GM23338 (cell line): ENCODE results near the gene TRPM3. TPM values are rescaled to one million over a fixed set of nuclear protein-coding genes. Genes with fewer than 3 reads are reported as not detected.

Experiments
- ATAC-seq: fragments of 200-7000 bp; cut with Tn5 transposase; 3 replicates; pipeline ENCODE4 v1.9.1; 2020
- DNase-seq: peaks from one replicate; pipeline ENCODE4 v3.0.0-alpha.2; 2015; ENCODE audit warnings: low spot score
- H2AFZ ChIP-seq: fragments of 200-600 bp; sonication (generic); 2 replicates; pipeline ENCODE4 v1.8.0; 2016; ENCODE audit warnings: antibody characterized with exemption, mild to moderate bottlenecking, moderate library complexity
- H3F3A ChIP-seq: fragments of 200-600 bp; sonication (generic); replicated peaks from 2 replicates; pipeline ENCODE4 v1.8.0; 2017; ENCODE audit warnings: antibody characterized with exemption, mixed run types, low read depth
- H3K27ac ChIP-seq: fragments of 200-600 bp; sonication (generic); 2 replicates; pipeline ENCODE4 v1.6.1; 2016; ENCODE audit warnings: low read depth
- H3K27me3 ChIP-seq: fragments of 200-600 bp; sonication (generic); 2 replicates; pipeline ENCODE4 v1.8.0; 2016; ENCODE audit warnings: mild to moderate bottlenecking, mixed run types, moderate library complexity; ENCODE audit not compliant: insufficient read depth
- H3K36me3 ChIP-seq: fragments of 200-600 bp; sonication (generic); 2 replicates; pipeline ENCODE4 v1.8.0; 2016; ENCODE audit warnings: mild to moderate bottlenecking; ENCODE audit not compliant: insufficient read depth
- H3K4me1 ChIP-seq: fragments of 200-600 bp; sonication (generic); 2 replicates; pipeline ENCODE4 v1.8.0; 2016; ENCODE audit warnings: mild to moderate bottlenecking, moderate library complexity; ENCODE audit not compliant: insufficient read depth
- H3K4me2 ChIP-seq: fragments of 200-600 bp; sonication (generic); 2 replicates; pipeline ENCODE4 v1.7.1; 2017; ENCODE audit warnings: mixed run types
- H3K4me3 ChIP-seq: fragments of 200-600 bp; sonication (generic); 2 replicates; pipeline ENCODE4 v1.6.1; 2016; ENCODE audit warnings: mixed run types
- H3K79me2 ChIP-seq: fragments of 200-600 bp; sonication (generic); replicated peaks from 2 replicates; pipeline ENCODE4 v1.8.0; 2017; ENCODE audit warnings: mild to moderate bottlenecking; ENCODE audit not compliant: insufficient read depth
- H3K9me2 ChIP-seq: fragments of 200-600 bp; sonication (generic); 2 replicates; pipeline ENCODE4 v1.8.0; 2017; ENCODE audit not compliant: insufficient read depth
- H4K20me1 ChIP-seq: fragments of 200-600 bp; sonication (generic); replicated peaks from 2 replicates; pipeline ENCODE4 v1.8.0; 2017; ENCODE audit warnings: mild to moderate bottlenecking; ENCODE audit not compliant: insufficient read depth
- H3K27ac Mint-ChIP-seq: 2 replicates; pipeline ENCODE4 v1.8.0; 2020; ENCODE audit warnings: inconsistent platforms, mild to moderate bottlenecking, moderate library complexity, mixed read lengths
- H3K27me3 Mint-ChIP-seq: 3 replicates; pipeline ENCODE4 v1.8.0; 2022; ENCODE audit warnings: low read depth, mild to moderate bottlenecking, moderate library complexity, mixed read lengths, inconsistent platforms; ENCODE audit not compliant: insufficient read depth, poor library complexity
- H3K36me3 Mint-ChIP-seq: 3 replicates; pipeline ENCODE4 v1.8.0; 2021; ENCODE audit warnings: low read depth, mild to moderate bottlenecking, inconsistent platforms, moderate library complexity, mixed read lengths
- H3K4me1 Mint-ChIP-seq: 3 replicates; pipeline ENCODE4 v1.8.0; 2020; ENCODE audit warnings: mild to moderate bottlenecking, inconsistent platforms, mixed read lengths
- H3K4me3 Mint-ChIP-seq: 3 replicates; pipeline ENCODE4 v1.8.0; 2021; ENCODE audit warnings: moderate library complexity, mild to moderate bottlenecking, inconsistent platforms, mixed read lengths
- H3K9me3 Mint-ChIP-seq: 3 replicates; pipeline ENCODE4 v1.8.0; 2020; ENCODE audit warnings: moderate library complexity, mild to moderate bottlenecking, inconsistent platforms, mixed read lengths
- CREB1 ChIP-seq: fragments of 250-450 bp; sonication (Bioruptor Pico); IDR thresholded peaks from 2 replicates; pipeline ENCODE4 v1.5.0; 2020; ENCODE audit warnings: low read depth, mild to moderate bottlenecking, moderate library complexity
- EZH2 ChIP-seq: fragments of 200-600 bp; sonication (generic); IDR thresholded peaks from one replicate; pipeline ENCODE4 v1.8.0; 2017; ENCODE audit warnings: antibody characterized with exemption, mild to moderate bottlenecking, low read depth; ENCODE audit not compliant: unreplicated experiment
- EZH2phosphoT487 ChIP-seq: fragments of 200-600 bp; sonication (generic); IDR thresholded peaks from one replicate; pipeline ENCODE4 v1.8.1; 2018; ENCODE audit warnings: antibody characterized with exemption; ENCODE audit not compliant: unreplicated experiment
- JUNB ChIP-seq: IDR thresholded peaks from one replicate; pipeline ENCODE4 v1.6.1; 2016; ENCODE audit warnings: antibody characterized with exemption; ENCODE audit not compliant: unreplicated experiment
- NANOG ChIP-seq: IDR thresholded peaks from 2 replicates; pipeline ENCODE4 v1.6.1; 2016; ENCODE audit warnings: antibody characterized with exemption, borderline replicate concordance
- POLR2AphosphoS5 ChIP-seq: IDR thresholded peaks from 2 replicates; pipeline ENCODE4 v1.6.1; 2016; ENCODE audit warnings: antibody characterized with exemption, low read depth
- STAT1 ChIP-seq: IDR thresholded peaks from one replicate; pipeline ENCODE4 v1.6.1; 2016; ENCODE audit warnings: antibody characterized with exemption; ENCODE audit not compliant: unreplicated experiment
- ZNF114 ChIP-seq: fragments of 250-450 bp; sonication (Bioruptor Pico); IDR thresholded peaks from 2 replicates; pipeline ENCODE4 v1.5.0; 2020; ENCODE audit warnings: mild to moderate bottlenecking, moderate library complexity
- ZNF331 ChIP-seq: fragments of 250-450 bp; sonication (Bioruptor Pico); IDR thresholded peaks from 2 replicates; pipeline ENCODE4 v1.5.0; 2020; ENCODE audit warnings: low read depth, mild to moderate bottlenecking, moderate library complexity
- polyA plus RNA-seq: library from polyadenylated mRNA; unstranded; fragments of >200 nt; fragmentation: Nextera tagmentation; extraction: Ambion mirVana; gene quantifications from 2 replicates; pipeline ENCODE4 v1.2.1, GENCODE V29; 2016
- total RNA-seq: library from RNA; depleted of rRNA; stranded (reverse); fragments of >200 nt; shearing (Covaris generic); gene quantifications from 2 replicates; pipeline ENCODE4 v1.2.3, GENCODE V29; 2014
- TF ChIP-seq, protein P1 (sequence below), 2 experiments: fragments of 200-600 bp in 1 of 2; sonication (generic) in 1 of 2; conservative IDR thresholded peaks; 2 replicates each; pipeline versions ENCODE4 v1.5.1 to v1.6.1; 2016 to 2017; ENCODE audit warnings: antibody characterized with exemption in 2 of 2, low read depth in 2 of 2, mild to moderate bottlenecking in 2 of 2, moderate library complexity in 1 of 2
- TF ChIP-seq, protein P2 (sequence below): IDR thresholded peaks from 2 replicates; pipeline ENCODE4 v1.6.1; 2016; ENCODE audit warnings: antibody characterized with exemption
- TF ChIP-seq, protein P3 (sequence below): fragments of 250-450 bp; sonication (Bioruptor Pico); IDR thresholded peaks from 2 replicates; pipeline ENCODE4 v1.5.0; 2020; ENCODE audit warnings: mild to moderate bottlenecking, moderate library complexity

The TRPM3 gene
- total and polyA plus RNA-seq, 2 experiments from 2014 or later, result 2.8 to 8.2 TPM

DNA sequence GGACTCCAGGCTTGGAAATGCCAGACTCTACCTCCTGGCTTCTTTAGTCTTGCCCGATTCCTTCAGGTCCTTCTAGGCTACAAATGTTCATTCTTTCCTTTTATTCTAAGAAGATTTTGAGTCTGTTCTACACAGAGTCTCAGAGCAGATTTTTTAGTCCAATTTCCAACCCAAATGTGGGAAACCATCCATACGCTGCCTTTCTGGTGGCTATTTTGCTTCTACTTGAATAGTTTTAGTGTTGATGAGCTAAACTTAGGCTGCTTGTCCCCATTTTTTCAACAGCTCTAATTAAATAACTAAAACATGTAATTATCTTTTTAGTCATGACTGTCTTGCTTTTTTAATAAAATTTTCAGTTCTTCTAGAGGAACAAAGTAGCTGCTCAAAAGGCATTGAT is 594.5 kb downstream of the TRPM3 start:
- no peak for ATAC-seq
- no peak overlapping the region for H2AFZ ChIP-seq
- H3K4me1 Mint-ChIP-seq, result peaks cover 10% of the 10 kb centered on the region
- no peaks in the 10 kb centered on the region for H3K27me3 ChIP-seq
- H3K9me2 ChIP-seq, result no peaks in the 10 kb centered on the region
- H3K4me2 ChIP-seq, result no peak overlapping the region
- no peaks in the 10 kb centered on the region for H3K36me3 ChIP-seq
- H3K4me1 ChIP-seq, result peaks cover 6% of the 10 kb centered on the region; the same call in 1 of the 2 replicates
- no peaks in the 10 kb centered on the region for H3F3A ChIP-seq
- no peak overlapping the region for H3K4me3 ChIP-seq
- H3K27me3 Mint-ChIP-seq, result peaks cover 3% of the 10 kb centered on the region
- no peak overlapping the region for H3K27ac ChIP-seq
- no peak overlapping the region for H3K27ac Mint-ChIP-seq
- peaks cover 14% of the 10 kb centered on the region for H3K9me3 Mint-ChIP-seq
- TF ChIP-seq POLR2AphosphoS5 (no peak), EZH2phosphoT487 (no peak)
- H3K4me3 Mint-ChIP-seq, result no peak overlapping the region
- H4K20me1 ChIP-seq, result no peaks in the 10 kb centered on the region
- DNase-seq, result no peak
- H3K36me3 Mint-ChIP-seq, result peaks cover 3% of the 10 kb centered on the region; the same call in 1 of the 3 replicates
- no peaks in the 10 kb centered on the region for H3K79me2 ChIP-seq

DNA sequence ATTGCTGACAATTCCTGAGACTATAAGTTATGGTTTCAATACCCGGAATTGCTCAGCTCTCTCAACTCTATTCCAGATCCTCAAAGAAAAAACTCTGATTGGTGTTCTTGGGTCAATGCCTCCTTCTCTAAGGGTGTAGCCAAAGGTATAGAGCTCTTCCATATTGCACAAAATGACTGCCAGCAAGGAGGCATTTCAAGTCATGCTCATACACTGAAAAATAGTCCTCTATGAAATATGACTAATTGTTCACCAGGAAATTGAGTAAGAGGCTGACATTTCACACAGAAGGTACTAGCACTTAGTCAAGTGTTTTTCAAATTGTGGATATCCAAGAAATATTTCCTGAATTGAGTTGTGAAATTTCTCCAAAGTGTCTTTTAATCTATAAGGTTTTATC is 595.9 kb downstream of the TRPM3 start:
- no peak overlapping the region for H2AFZ ChIP-seq
- no peak overlapping the region for H3K4me2 ChIP-seq
- H3K36me3 ChIP-seq, result no peaks in the 10 kb centered on the region
- H3K4me3 Mint-ChIP-seq, result no peak overlapping the region
- no peaks in the 10 kb centered on the region for H3K4me1 ChIP-seq
- no peaks in the 10 kb centered on the region for H3K27me3 ChIP-seq
- DNase-seq, result no peak
- H3K27ac ChIP-seq, result no peak overlapping the region
- peaks cover 4% of the 10 kb centered on the region; the same call in 2 of the 3 replicates for H3K4me1 Mint-ChIP-seq
- no peaks in the 10 kb centered on the region for H3F3A ChIP-seq
- ATAC-seq, result no peak
- H3K27me3 Mint-ChIP-seq, result peaks cover 3% of the 10 kb centered on the region
- H4K20me1 ChIP-seq, result no peaks in the 10 kb centered on the region
- no peaks in the 10 kb centered on the region for H3K9me2 ChIP-seq
- H3K79me2 ChIP-seq, result no peaks in the 10 kb centered on the region
- no peak overlapping the region for H3K4me3 ChIP-seq
- peaks cover 14% of the 10 kb centered on the region for H3K9me3 Mint-ChIP-seq
- no peak overlapping the region for H3K27ac Mint-ChIP-seq
- H3K36me3 Mint-ChIP-seq, result peaks cover 3% of the 10 kb centered on the region; the same call in 1 of the 3 replicates
- TF ChIP-seq CREB1 (CRISPR knock-in tag), result no peak
- no peak for TF ChIP-seq STAT1
- no peak for TF ChIP-seq NANOG
- TF ChIP-seq EZH2, result no peak
- TF ChIP-seq, protein P1, sequence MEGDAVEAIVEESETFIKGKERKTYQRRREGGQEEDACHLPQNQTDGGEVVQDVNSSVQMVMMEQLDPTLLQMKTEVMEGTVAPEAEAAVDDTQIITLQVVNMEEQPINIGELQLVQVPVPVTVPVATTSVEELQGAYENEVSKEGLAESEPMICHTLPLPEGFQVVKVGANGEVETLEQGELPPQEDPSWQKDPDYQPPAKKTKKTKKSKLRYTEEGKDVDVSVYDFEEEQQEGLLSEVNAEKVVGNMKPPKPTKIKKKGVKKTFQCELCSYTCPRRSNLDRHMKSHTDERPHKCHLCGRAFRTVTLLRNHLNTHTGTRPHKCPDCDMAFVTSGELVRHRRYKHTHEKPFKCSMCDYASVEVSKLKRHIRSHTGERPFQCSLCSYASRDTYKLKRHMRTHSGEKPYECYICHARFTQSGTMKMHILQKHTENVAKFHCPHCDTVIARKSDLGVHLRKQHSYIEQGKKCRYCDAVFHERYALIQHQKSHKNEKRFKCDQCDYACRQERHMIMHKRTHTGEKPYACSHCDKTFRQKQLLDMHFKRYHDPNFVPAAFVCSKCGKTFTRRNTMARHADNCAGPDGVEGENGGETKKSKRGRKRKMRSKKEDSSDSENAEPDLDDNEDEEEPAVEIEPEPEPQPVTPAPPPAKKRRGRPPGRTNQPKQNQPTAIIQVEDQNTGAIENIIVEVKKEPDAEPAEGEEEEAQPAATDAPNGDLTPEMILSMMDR (conservative IDR thresholded peaks at IDR 0.05; ENCODE audit: low read depth in 2 of 2), result no peak
- TF ChIP-seq, protein P2, sequence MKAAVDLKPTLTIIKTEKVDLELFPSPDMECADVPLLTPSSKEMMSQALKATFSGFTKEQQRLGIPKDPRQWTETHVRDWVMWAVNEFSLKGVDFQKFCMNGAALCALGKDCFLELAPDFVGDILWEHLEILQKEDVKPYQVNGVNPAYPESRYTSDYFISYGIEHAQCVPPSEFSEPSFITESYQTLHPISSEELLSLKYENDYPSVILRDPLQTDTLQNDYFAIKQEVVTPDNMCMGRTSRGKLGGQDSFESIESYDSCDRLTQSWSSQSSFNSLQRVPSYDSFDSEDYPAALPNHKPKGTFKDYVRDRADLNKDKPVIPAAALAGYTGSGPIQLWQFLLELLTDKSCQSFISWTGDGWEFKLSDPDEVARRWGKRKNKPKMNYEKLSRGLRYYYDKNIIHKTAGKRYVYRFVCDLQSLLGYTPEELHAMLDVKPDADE, result no peak
- TF ChIP-seq, protein P3, sequence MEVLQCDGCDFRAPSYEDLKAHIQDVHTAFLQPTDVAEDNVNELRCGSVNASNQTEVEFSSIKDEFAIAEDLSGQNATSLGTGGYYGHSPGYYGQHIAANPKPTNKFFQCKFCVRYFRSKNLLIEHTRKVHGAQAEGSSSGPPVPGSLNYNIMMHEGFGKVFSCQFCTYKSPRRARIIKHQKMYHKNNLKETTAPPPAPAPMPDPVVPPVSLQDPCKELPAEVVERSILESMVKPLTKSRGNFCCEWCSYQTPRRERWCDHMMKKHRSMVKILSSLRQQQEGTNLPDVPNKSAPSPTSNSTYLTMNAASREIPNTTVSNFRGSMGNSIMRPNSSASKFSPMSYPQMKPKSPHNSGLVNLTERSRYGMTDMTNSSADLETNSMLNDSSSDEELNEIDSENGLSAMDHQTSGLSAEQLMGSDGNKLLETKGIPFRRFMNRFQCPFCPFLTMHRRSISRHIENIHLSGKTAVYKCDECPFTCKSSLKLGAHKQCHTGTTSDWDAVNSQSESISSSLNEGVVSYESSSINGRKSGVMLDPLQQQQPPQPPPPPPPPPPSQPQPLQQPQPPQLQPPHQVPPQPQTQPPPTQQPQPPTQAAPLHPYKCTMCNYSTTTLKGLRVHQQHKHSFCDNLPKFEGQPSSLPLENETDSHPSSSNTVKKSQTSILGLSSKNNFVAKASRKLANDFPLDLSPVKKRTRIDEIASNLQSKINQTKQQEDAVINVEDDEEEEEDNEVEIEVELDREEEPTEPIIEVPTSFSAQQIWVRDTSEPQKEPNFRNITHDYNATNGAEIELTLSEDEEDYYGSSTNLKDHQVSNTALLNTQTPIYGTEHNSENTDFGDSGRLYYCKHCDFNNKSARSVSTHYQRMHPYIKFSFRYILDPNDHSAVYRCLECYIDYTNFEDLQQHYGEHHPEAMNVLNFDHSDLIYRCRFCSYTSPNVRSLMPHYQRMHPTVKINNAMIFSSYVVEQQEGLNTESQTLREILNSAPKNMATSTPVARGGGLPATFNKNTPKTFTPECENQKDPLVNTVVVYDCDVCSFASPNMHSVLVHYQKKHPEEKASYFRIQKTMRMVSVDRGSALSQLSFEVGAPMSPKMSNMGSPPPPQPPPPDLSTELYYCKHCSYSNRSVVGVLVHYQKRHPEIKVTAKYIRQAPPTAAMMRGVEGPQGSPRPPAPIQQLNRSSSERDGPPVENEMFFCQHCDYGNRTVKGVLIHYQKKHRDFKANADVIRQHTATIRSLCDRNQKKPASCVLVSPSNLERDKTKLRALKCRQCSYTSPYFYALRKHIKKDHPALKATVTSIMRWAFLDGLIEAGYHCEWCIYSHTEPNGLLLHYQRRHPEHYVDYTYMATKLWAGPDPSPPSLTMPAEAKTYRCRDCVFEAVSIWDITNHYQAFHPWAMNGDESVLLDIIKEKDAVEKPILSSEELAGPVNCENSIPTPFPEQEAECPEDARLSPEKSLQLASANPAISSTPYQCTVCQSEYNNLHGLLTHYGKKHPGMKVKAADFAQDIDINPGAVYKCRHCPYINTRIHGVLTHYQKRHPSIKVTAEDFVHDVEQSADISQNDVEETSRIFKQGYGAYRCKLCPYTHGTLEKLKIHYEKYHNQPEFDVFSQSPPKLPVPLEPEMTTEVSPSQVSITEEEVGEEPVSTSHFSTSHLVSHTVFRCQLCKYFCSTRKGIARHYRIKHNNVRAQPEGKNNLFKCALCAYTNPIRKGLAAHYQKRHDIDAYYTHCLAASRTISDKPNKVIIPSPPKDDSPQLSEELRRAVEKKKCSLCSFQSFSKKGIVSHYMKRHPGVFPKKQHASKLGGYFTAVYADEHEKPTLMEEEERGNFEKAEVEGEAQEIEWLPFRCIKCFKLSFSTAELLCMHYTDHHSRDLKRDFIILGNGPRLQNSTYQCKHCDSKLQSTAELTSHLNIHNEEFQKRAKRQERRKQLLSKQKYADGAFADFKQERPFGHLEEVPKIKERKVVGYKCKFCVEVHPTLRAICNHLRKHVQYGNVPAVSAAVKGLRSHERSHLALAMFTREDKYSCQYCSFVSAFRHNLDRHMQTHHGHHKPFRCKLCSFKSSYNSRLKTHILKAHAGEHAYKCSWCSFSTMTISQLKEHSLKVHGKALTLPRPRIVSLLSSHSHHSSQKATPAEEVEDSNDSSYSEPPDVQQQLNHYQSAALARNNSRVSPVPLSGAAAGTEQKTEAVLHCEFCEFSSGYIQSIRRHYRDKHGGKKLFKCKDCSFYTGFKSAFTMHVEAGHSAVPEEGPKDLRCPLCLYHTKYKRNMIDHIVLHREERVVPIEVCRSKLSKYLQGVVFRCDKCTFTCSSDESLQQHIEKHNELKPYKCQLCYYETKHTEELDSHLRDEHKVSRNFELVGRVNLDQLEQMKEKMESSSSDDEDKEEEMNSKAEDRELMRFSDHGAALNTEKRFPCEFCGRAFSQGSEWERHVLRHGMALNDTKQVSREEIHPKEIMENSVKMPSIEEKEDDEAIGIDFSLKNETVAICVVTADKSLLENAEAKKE (CRISPR knock-in tag), result no peak
- no peak for TF ChIP-seq POLR2AphosphoS5
- no peak for TF ChIP-seq ZNF331
- TF ChIP-seq ZNF114 (CRISPR knock-in tag), result no peak
- no peak for TF ChIP-seq EZH2phosphoT487
- TF ChIP-seq JUNB, result no peak
